HG03342 (cell line): ENCODE data around the gene CDC42EP4.

ENCODE experiments used
- ATAC-seq: cut with Tn5 transposase; IDR thresholded peaks from one replicate; pipeline ENCODE4 v1.9.1; 2021; ENCODE audit warnings: mild to moderate bottlenecking, moderate library complexity; ENCODE audit not compliant: unreplicated experiment

CDC42EP4 gene

GRCh38 chr17:73301369-73301768, 10.4 kb downstream of the CDC42EP4 start:
- ATAC-seq: no peak

GRCh38 chr17:73300392-73300791, 11.4 kb downstream of the CDC42EP4 start:
- no peak for ATAC-seq

- peak; percentile 65 for ATAC-seq
These were observed 13.6 kb downstream of the CDC42EP4 start for GRCh38 chr17:73297934-73298861.

- no peak for ATAC-seq
These were observed 18.3 kb downstream of the CDC42EP4 start for GRCh38 chr17:73293480-73293911.

GRCh38 chr17:73293031-73293430, 18.8 kb downstream of the CDC42EP4 start:
- no peak for ATAC-seq

GRCh38 chr17:73292031-73292531, 19.7 kb downstream of the CDC42EP4 start:
- ATAC-seq: no peak

- ATAC-seq: peak; percentile 76
These were observed 20.5 kb downstream of the CDC42EP4 start for GRCh38 chr17:73291260-73291801.

- ATAC-seq: peak; percentile 24
These were observed 21.2 kb downstream of the CDC42EP4 start for GRCh38 chr17:73290399-73291259.

- no peak for ATAC-seq
These were observed 22.1 kb downstream of the CDC42EP4 start for GRCh38 chr17:73289549-73290254.

GRCh38 chr17:73288534-73289302, 23.1 kb downstream of the CDC42EP4 start:
- ATAC-seq: no peak

GRCh38 chr17:73286863-73287296, 24.9 kb downstream of the CDC42EP4 start:
- ATAC-seq: no peak

GRCh38 chr17:73285916-73286862, 25.6 kb downstream of the CDC42EP4 start:
- ATAC-seq: no peak

GRCh38 chr17:73285603-73285908, 26.2 kb downstream of the CDC42EP4 start:
- ATAC-seq: no peak

- ATAC-seq: no peak
These were observed 26.7 kb downstream of the CDC42EP4 start for GRCh38 chr17:73284906-73285602.

- no peak for ATAC-seq
These were observed 27.4 kb downstream of the CDC42EP4 start for GRCh38 chr17:73284354-73284753.

GRCh38 chr17:73283841-73284282, 27.9 kb downstream of the CDC42EP4 start:
- ATAC-seq: peak; percentile 40

GRCh38 chr17:73283250-73283649, 28.6 kb downstream of the CDC42EP4 start:
- no peak for ATAC-seq

- ATAC-seq: no peak
These were observed 29.2 kb downstream of the CDC42EP4 start for GRCh38 chr17:73282629-73283028.
